Measurements from ENCODE around the gene EPHA2. TPM values are rescaled to one million over a fixed set of nuclear protein-coding genes. Genes with fewer than 3 reads are reported as not detected.

The EPHA2 gene
- total RNA-seq, 1 donor from 2014 or later, result not detected

DNA sequence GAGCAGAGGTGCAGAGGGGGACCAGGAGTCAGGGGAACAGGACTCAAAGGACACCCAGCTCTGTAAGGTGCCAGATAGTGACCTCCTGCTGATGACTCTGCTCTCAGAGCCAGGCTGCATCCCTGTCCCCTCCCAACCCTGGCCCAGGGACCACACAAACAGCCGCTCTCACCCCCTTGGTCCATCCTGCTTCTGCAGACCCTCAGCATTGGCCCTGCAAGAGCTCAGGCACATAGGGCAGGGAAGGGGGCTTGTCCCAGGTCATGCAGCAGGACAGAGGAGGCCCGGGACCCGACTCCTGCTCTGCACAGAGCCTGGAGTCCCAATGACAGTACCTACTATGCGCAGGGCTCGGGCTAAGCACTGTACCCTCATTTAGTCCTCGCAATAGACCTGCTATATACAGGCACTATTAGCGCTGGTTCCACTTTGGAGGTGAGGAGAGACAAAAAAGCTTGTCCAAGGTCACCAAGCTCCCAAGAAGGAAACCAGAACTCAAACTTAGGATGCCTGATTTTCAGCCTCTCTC lies 15.7 kb downstream of the EPHA2 start:
- Mint-ChIP-seq H3K27me3 (peaks cover 6% of the 10 kb centered on the region), H3K4me1 (no peaks in the 10 kb centered on the region), H3K4me3 (no peak overlapping the region), H3K27ac (no peak overlapping the region), H3K9me3 (no peaks in the 10 kb centered on the region), H3K36me3 (ENCODE audit: low read depth) (no peaks in the 10 kb centered on the region)
- ChIA-PET CTCF (no interaction called here), POLR2A (interaction anchor here (0.6 kb wide), 1 partner anchor 328 kb away, joined by 4 read pairs; no protein-coding TSS in a partner anchor)
- intact Hi-C loops (cut with micrococcal nuclease), result no loop called here
- no peak for ATAC-seq (ENCODE audit: low read depth)
- no peak for DNase-seq
- TF ChIP-seq CTCF (IDR thresholded peaks at IDR 0.05), result no peak

DNA sequence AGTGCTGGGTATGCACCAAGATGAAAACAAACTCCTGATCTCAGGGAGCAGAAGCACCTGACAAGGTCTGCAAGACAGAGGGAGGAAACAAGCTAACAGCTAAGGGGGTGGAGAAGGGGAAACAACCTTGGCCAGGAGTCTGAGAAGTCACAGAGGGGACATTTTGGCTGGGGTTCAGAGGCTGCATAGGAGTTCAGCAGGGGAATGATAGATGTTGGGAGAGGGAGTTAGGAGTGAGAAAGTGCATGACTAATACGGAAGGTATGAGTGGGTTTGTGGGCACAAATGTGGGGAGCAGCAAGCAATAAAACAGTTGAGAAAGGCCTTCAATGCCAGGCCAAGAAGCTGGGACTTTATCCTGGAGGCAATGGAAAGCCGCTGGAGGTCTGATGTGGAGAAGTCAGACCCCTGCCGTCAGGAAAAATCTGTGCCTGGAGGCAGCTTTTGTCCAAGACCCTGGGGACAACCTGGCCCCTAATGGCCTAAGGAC lies 16.4 kb downstream of the EPHA2 start:
- POLR2A ChIA-PET, result no interaction called here
- Mint-ChIP-seq H3K4me3 (no peak overlapping the region), H3K4me1 (no peaks in the 10 kb centered on the region), H3K27ac (no peak overlapping the region), H3K27me3 (peaks cover 6% of the 10 kb centered on the region), H3K36me3 (ENCODE audit: low read depth) (no peaks in the 10 kb centered on the region), H3K9me3 (no peaks in the 10 kb centered on the region)
- DNase-seq, result no peak
- intact Hi-C loops (cut with micrococcal nuclease), result no loop called here
- CTCF ChIA-PET, result no interaction called here
- TF ChIP-seq CTCF (IDR thresholded peaks at IDR 0.05), result no peak
- ATAC-seq (ENCODE audit: low read depth), result no peak

DNA sequence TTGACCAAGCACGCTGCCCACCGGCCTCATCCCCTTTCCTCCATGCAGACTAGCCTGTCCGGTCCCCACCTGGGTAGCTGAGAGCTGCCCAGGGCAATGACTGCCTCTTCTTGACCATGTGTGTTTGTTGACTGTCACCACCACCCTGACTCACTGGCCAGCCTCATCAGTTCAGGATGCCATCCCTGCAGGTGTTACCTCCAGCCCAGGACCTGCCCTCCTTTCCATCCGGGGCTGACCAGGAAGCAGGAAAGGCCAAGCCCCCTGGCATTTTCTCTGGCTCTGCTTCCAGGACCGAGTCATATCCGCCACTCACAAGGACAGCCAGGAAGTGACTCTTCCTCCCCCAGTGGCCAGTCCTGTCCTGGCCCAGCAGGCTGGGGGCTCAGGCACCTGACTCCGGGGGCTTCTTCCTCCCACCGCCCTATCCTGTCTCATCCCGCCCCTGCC lies 17.1 kb downstream of the EPHA2 start:
- Mint-ChIP-seq H3K36me3 (ENCODE audit: low read depth) (no peaks in the 10 kb centered on the region), H3K4me3 (no peak overlapping the region), H3K9me3 (no peaks in the 10 kb centered on the region), H3K27ac (no peak overlapping the region), H3K4me1 (no peaks in the 10 kb centered on the region), H3K27me3 (peaks cover 6% of the 10 kb centered on the region)
- POLR2A ChIA-PET, result no interaction called here
- CTCF ChIA-PET, result no interaction called here
- no peak for TF ChIP-seq CTCF (IDR thresholded peaks at IDR 0.05)
- DNase-seq (no peak), ATAC-seq (ENCODE audit: low read depth) (no peak)
- intact Hi-C loops (cut with micrococcal nuclease), result no loop called here

- no peaks in the 10 kb centered on the region for H3K36me3 Mint-ChIP-seq (ENCODE audit: low read depth)
- intact Hi-C loops (cut with micrococcal nuclease), result no loop called here
- ChIA-PET POLR2A (no interaction called here), CTCF (no interaction called here)
- no peaks in the 10 kb centered on the region for H3K4me1 Mint-ChIP-seq
- H3K4me3 Mint-ChIP-seq, result no peak overlapping the region
- no peak for TF ChIP-seq CTCF (IDR thresholded peaks at IDR 0.05)
- DNase-seq (no peak), ATAC-seq (ENCODE audit: low read depth) (no peak)
- no peak overlapping the region for H3K27ac Mint-ChIP-seq
- H3K9me3 Mint-ChIP-seq, result no peaks in the 10 kb centered on the region
- H3K27me3 Mint-ChIP-seq, result peaks cover 6% of the 10 kb centered on the region
These were observed 17.9 kb downstream of the EPHA2 start for GRCh38 chr1:16137890-16138467.

DNA sequence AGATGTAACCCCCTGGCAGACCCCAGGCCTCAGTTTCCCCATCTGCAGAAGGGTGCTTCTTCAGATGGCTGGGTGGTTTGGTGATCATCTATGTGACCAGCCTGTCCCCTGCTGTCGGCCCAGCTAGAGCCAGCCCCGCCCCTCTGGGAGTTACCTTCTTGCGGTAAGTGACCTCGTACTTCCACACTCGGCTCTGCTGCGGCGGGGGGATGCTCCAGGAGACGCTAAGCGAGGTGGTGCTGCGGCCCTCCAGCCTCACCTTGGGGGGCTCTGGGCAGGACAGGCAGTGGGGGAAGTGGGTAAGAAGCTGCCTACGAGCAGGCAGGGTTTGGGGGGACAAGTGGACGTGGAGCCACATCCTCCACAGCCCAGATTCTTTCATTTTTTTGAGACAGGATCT lies 20.4 kb downstream of the EPHA2 start:
- H3K4me3 Mint-ChIP-seq, result no peak overlapping the region
- H3K4me1 Mint-ChIP-seq, result no peaks in the 10 kb centered on the region
- DNase-seq (no peak), ATAC-seq (ENCODE audit: low read depth) (no peak)
- intact Hi-C loops (cut with micrococcal nuclease), result no loop called here
- POLR2A ChIA-PET, result no interaction called here
- CTCF ChIA-PET, result no interaction called here
- H3K9me3 Mint-ChIP-seq, result no peaks in the 10 kb centered on the region
- peaks cover 2% of the 10 kb centered on the region for H3K27me3 Mint-ChIP-seq
- no peak for TF ChIP-seq CTCF (IDR thresholded peaks at IDR 0.05)
- no peak overlapping the region for H3K27ac Mint-ChIP-seq
- no peaks in the 10 kb centered on the region for H3K36me3 Mint-ChIP-seq (ENCODE audit: low read depth)
